CD4-positive, alpha-beta T cell treated with Interleukin-6 at 100 ng/mL for 8 hours (primary cell): ENCODE data around the gene SLC22A17.

Source experiments
- DNase-seq: peaks from one replicate; pipeline ENCODE4 v3.0.0-alpha.2; 2020; ENCODE audit warnings: mixed read lengths, low spot score

Gene SLC22A17

GRCh38 chr14:23361763-23362162 is 9.1 kb upstream of the SLC22A17 start:
- DNase-seq: no peak

DNA sequence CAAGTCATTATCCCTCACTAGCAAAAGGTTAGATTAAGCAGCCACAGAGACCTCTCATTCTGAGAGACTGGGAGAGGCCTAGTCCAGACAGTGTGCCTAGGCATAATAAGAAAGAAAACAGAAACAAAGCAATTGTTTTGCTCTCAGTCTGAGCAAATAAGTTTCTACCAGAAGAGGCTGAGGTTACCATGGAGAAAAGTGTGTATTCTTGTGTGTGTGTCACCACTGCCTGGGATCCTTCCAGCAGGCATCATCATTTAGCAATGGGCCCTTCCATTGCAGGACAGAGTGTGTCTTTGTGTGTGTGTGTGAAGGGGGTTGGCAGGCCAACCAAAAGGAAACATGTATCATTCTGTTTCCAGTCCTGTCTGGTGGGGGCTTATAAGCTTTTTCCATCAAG is 8.6 kb upstream of the SLC22A17 start:
- DNase-seq: no peak

DNA sequence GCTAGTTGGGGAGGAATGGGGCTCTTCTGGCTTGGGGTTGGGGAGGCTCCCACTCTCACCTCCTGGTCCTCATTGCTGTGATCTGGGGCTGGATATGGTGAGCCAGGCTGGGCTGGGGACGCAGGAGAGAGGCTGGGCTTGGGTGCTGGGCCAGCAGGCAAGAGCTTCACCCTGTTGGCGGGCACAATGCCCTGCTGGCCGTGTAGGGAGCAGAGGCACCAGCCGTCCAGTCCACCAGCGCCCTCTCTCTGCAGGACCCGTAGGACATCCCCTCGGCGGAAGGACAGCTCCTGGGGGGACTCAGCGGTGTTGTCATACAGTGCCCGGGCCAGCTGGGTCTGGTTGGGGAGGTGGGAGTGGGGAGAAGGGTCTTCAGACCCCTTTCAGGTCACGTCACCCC is 7.8 kb upstream of the SLC22A17 start:
- no peak for DNase-seq

GRCh38 chr14:23359722-23360447 is 7.2 kb upstream of the SLC22A17 start:
- DNase-seq: no peak

GRCh38 chr14:23359167-23359626 is 6.5 kb upstream of the SLC22A17 start:
- no peak for DNase-seq

DNA sequence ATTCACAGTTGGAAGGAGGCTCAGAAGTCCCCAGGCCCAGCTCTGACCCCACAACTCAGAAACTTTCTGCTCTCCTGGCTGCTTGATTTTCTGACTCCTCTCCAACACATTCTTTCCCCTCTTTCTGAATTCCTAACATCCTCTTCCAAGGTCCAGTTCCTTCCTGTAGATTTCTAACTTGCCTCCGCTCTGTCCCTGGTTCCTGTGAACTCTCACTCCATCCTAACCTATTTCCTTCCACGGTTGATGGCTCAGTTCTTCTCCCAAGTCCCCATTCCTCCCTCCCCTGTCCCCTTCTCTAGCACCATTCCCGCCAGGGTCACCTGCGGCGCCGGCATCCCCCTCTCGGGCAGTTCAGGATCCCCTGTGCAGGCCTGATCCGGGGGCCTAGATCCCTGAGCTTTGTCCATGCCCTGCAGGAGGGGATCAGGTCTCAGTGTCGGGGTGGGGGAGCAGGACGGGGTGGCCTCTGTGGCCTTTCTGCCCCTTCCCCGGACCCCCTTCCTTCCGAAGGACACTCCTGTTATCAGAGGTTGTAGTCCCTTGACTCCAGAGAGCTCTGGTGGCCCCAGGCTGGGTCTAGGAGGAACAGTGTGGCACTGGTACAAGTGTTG is 6.0 kb upstream of the SLC22A17 start:
- no peak for DNase-seq

GRCh38 chr14:23358042-23358441 is 5.4 kb upstream of the SLC22A17 start:
- no peak for DNase-seq

- no peak for DNase-seq
Observed at GRCh38 chr14:23357261-23357660, 4.6 kb upstream of the SLC22A17 start.

GRCh38 chr14:23356662-23357061 is 4.0 kb upstream of the SLC22A17 start:
- DNase-seq: no peak

GRCh38 chr14:23355871-23356435 is 3.3 kb upstream of the SLC22A17 start:
- no peak for DNase-seq

DNA sequence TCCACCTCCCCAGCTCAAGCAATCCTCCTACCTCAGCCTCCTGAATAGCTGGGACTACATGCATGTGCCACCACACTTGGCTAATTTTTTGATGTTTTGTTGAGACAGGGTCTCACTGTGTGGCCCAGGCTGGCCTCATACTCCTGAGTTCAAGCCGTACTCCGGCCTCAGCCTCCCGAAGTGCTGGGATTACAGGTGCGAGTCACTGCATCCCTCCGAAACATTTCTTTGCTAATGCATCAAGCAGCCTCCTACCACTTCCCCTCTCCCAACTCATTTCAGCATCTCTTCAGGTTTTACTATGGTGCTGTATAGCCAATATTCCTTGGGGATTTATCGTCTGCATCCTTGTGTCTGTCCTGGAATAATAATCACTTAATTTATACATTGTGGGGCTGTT is 2.3 kb upstream of the SLC22A17 start:
- DNase-seq: no peak

GRCh38 chr14:23353433-23353780 is 720 bp upstream of the SLC22A17 start:
- DNase-seq: no peak

DNA sequence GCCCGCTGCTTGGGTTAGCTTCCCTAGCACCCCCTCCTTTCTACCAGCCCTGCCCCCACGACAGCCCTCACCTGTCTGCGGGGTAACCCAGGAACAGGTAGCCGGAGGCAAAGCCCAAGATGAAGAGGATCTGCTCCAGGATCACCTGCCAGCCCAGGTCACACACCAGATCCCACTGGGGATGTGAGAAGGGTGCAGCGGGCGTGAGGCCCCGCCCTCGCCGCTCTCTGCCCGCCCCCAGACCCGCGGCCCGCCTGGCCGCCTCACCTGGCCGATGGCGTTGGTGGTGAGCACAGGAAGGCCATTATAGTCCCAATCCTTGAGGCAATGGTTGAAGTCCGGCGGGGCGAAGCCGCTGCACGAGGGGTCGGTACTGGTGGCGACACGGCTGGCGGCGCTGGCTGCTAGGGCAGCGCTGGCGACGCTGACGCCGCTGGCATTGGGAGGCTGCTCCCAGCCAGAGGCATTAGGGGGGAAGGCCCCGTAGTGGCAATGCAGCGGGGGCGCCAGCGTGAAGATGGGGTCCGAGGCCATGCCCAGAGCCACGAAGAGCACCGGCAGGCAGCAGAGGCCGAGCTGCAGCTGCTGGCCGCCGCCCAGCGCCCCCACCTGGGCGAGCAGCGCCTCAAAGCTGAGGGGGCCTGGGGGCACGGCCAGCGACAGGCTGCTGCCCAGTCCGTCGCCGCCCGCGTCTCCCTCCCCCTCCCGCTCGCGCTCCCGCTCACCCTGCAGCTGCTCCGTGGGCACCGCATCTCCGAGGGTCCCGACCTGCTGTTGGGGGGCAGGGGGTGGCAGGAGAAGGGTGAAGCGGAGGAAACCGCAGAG is 794 bp downstream of the SLC22A17 start:
- no peak for DNase-seq

DNA sequence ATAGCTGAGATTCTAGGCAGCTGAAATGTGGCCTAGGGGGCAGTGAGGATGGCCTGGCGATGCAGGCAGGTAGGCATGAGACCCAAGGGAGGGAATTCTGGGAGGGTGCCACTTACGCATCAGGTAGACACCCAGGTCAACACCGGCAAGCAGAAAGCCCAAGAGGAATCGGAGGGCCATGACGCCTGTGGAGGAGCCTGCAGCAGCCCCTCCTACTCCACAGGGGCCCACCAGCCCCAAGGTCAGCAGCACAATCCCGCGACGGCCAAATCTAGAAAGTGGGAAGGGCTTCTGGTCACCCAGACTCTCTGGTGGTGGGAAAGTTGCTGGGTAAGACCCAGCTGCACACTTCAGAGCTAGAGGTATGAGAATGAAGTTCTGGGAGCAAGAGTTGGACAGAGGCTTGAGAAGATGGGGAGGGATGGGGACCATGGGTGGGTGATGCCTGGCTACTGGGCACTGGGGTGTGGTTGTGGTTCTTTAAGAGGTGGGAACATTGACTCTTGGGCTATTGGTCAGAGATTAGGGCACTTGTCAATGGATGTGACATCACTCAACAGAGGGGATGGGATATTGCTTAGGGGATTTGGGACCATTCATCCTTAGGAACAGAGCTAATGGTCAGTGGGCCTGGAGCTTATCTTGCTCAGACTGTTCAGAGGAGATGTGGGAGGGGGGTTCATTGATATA is 3.4 kb downstream of the SLC22A17 start:
- DNase-seq: no peak

DNA sequence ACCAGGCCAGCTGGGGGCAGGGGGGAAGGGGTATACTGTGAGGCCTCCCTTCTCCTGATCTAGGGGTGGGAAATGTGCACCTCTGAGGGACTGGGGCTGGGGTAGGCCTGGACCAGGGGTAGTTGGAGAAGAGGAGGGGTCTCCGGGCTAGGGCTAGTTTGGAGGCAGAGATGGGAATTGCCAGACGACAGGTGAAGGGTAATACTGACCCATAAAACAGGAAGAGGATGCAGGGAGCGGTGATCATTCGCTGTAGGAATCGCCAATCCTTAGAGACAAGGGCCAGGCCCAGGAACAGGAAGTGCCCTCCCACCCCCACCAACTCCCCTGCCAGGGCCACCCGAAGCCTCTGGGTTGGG is 4.4 kb downstream of the SLC22A17 start:
- no peak for DNase-seq

GRCh38 chr14:23347406-23348296 is 5.0 kb downstream of the SLC22A17 start:
- DNase-seq: no peak

DNA sequence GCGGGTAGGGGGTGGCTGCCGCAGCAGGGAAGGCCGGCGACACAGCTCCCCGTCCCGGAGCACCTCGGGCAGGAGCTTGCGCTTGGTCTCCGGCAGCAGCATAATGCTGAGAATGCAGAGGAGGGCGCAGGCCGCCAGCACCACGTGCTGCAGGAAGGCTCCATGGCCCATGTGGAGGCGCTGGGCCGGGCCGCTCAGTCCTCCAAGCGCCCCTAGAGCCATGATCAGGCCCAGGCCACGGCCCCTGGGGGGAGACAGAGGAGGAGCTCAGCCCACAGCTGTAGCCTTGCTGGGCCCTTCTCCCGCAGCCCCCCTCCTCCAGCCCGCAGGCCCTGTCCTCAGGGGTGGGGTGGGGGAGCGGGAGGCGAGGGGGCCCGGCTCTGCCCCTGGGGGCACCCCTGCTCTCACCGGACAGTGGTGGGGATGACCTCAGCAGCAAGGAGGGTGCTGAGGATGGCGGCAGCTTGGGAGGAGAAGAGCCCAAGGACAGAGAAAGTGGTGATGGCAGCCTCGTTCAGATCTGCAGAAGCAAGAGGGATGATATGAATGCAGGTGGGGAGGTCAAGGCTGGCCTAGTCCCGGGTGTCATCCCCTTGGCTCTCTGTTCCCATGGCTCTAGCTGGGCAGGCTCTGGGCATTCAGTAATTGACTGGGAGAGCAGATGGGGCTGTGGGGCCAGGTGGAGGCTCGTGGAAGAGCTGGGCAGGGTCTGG is 5.8 kb downstream of the SLC22A17 start:
- no peak for DNase-seq

DNA sequence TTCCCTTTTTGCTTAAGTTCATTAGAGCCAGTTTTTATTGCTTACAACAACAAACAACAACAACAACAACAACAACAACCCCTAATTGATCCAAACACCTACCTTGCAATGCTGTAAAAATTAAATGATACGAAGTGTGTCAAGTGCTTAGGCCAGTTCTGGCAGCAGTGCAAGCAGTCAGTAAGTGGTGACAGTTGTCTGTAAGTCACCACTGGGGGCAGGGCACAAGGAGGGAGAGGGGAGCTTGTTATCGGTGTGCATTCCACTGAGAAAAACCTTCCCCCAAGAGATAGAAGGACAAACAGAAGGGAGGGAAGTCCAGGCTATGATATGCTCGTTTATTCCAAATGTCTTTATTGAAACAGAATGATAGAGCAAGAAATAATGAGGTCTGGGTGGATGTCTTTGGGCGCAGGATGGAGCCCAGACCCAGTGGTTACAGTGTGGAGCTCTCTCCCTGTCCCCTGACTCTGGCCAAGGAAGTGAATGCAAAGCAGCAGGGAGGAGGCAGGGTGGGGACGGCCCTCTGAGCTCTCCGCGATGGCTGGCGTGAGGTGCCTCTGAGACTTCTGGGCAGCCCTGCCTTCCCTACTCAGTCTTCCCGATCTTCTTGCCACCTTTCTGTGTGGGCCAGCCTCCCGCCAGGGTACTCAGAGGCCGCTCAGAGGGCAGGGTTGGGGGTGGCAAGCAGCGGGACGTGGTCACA is 6.5 kb downstream of the SLC22A17 start:
- no peak for DNase-seq

DNA sequence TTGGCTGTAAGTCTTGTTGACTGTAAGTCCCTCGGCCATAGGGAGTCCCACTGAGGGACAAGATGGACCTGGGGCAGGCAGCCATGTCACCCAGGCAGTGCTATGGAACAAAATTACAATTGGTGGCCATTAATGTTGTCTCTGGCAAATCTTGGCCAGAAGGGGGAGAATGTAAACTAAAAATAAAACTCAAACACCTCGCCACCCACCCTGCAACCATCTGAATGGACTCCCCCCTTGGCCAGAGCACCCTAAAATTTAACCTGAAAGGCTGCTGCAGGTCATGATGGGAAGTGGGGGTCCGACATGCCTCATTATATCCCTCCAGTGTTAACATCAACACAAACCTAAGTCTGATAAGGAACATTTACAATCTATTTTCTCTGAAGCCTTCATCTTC is 8.2 kb downstream of the SLC22A17 start:
- no peak for DNase-seq
